Measurements from ENCODE around the gene NIP7.

Gene NIP7

DNA sequence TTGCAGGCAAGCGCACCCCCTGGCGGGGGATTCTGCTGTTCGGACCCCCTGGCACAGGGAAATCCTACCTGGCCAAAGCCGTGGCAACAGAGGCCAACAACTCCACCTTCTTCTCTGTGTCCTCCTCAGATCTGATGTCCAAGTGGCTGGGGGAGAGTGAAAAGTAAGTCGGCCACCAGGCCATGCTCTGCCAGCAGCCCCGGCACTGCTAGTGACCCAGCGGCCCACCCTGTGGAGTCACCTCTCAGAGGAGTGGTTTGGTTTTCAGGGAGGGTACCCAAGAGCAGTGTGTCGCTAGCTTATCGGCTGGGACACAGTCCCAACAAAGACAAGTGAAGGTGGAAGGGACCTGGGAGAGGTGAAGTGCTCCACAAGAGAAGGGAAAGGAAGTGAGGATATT lies 20.2 kb upstream of the NIP7 start:
- DNase-seq, result no peak

DNA sequence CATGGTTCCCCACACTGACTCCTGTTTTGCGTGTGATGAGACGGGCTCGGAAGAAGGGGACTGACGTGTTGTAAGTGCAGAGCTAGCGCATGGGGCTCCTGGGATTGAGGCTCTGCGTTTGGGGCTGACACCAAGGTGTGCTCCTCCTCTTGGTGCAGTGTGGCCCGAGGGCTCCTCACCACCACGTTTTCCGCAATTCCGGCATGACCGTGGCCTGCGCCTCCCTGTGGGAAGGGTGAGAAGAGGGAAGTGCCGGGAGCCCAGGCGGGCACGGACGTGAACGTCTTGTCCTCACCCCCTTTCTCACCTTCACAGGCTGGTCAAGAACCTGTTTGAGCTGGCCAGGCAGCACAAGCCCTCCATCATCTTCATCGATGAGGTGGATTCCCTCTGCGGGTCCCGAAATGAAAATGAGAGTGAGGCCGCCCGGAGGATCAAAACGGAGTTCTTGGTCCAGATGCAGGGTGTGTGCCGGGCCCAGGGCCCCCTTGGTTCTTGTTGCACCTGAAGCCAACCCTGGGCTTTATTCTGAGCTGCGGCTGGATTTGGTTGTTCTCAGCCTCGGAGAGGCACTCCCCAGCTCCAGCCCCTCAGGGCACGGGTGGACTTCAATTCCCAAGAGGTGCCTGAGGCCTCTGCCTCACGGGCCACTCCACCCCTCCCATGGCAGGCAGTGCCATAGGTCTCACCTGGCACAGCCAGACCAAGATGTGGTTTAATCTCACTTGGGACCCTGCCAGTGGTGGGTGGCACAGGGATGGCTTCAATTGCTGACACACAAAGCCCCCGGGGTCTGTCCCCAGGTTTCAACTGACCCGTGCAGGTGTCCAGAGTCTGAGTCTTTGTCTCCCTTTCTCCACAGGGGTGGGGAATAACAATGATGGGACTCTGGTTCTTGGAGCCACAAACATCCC lies 19.5 kb upstream of the NIP7 start:
- DNase-seq, result no peak

- DNase-seq, result no peak
These were observed 18.9 kb upstream of the NIP7 start for GRCh38 chr16:69320740-69321073.

DNA sequence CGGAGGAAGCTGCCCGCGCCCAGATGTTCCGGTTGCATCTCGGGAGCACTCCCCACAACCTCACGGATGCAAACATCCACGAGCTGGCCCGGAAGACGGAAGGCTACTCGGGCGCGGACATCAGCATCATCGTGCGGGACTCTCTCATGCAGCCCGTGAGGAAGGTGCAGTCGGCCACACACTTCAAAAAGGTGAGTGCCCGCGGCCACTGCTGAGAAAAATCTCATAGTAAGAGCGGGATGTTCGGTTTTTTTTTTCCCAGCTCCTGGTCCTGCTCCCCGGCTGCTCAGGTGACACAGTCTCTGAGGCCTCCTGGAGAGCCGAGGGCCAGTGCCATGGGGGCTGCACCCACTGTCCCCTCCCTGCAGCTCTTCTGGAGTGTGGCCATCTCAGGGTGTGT lies 18.5 kb upstream of the NIP7 start:
- DNase-seq, result no peak

DNA sequence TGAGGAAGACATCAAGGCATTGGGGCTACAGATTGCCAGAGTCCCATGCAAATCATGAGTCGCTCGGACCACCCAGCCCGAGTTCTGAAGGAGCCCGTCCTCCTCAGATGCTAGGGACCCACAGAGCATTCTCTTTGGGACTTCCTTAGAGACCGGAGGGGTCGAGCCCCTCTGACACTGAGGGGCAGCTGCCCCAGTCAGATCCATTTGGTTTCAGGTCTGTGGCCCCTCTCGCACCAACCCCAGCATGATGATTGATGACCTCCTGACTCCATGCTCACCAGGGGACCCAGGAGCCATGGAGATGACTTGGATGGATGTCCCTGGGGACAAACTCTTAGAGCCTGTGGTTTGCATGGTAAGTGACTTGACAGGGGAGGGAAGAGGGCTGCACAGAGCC lies 17.2 kb upstream of the NIP7 start:
- no peak for DNase-seq

GRCh38 chr16:69323415-69323814 lies 16.2 kb upstream of the NIP7 start:
- DNase-seq, result no peak

GRCh38 chr16:69324013-69324531 lies 15.5 kb upstream of the NIP7 start:
- no peak for DNase-seq

DNA sequence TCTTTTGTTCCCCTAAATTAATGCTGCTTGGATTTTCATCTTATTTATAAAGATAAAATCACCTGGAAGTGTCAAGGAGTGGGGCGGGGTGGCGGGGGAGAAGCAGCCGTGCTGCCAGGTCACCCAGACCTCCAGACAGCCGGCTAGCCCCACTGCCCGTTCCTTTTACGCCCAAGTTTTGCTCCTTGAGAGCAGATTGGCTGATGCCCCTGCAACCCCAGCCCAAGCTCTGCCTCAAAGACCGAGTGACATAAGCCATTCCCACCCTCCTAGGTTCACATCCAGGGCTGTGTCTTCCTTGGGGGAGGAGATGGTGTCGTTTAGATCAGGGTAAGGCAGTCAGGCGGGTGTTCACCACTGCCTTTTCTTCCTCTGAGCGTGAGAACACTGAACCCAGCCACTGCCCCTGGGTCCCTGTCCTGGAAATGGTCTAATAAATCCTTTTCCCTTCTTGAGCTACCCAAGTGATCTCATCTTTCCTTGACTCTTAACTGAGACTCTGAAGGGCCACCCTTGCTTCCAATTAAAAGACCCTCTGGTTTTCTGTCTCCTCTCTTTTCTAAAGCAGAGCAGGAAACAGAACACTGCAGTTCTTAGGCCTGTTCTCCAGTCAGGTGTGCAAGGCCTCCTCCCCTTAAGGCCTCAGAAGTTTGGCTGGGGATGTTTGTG lies 14.9 kb upstream of the NIP7 start:
- no peak for DNase-seq

DNA sequence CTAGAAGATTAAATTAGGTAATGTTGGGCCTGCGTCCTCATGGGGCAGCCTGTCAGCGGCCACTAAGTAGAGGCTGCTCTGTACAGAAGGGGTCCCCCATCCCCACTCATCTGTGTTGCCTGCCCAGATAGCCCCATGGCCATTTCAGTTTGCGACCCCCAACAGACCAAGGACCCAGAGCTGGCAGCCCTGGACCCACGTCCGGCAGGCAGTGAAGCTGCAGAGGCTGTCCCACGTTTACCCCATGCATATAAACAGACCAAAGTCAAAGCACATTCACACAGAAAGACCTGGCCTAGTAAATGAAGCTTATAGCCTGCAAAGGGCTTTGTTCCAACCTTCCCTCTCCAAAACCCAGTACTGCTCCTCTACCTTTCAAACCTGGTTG lies 13.8 kb upstream of the NIP7 start:
- no peak for DNase-seq

GRCh38 chr16:69326172-69326873 lies 13.2 kb upstream of the NIP7 start:
- no peak for DNase-seq

DNA sequence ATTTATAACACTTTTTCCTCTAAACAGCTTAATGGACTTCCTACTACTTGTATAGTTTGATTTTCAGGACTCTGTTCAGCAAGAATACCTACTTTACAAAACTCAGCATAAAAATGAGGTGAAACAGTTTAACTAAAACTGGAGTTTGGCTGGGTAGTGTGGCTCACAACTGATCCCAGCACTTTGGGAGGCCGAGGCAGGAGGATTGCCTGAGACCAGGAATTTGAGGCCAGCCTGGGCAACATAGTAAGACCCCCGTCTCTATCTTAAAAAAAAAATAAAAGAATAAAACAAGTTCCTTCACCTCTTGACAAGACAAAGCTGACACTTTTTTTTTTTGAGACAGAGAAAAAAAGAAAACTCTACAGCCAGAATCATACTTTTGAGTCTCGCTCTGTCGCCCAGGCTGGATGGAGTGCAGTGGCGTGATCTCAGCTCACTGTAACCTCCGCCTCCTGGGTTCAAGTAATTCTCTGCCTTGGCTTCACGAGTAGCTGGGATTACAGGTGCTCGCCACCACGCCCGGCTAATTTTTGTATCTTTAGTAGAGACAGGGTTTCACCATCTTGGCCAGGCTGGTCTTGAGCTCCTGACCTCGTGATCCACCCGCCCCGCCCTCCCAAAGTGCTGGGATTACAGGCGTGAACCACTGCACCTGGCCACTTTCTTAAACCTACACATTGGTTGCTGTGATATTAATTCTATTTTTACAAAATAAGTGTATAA lies 11.8 kb upstream of the NIP7 start:
- DNase-seq, result no peak

- peak; percentile 30 for DNase-seq
These were observed 10.7 kb upstream of the NIP7 start for GRCh38 chr16:69328854-69329316.

- DNase-seq, result no peak
These were observed 9.9 kb upstream of the NIP7 start for GRCh38 chr16:69329369-69330285.

- DNase-seq, result peak; percentile 95
These were observed 9.1 kb upstream of the NIP7 start, which contains the start of gene PDF for GRCh38 chr16:69330286-69331109. TSS of gene PDF (minus strand) at chr16:69330588. CDS start at chr16:69330570, 18 bp downstream.

GRCh38 chr16:69334696-69335095 lies 4.9 kb upstream of the NIP7 start:
- no peak for DNase-seq

GRCh38 chr16:69338557-69339288 lies 849 bp upstream of the NIP7 start:
- peak; percentile 14 for DNase-seq

- peak; percentile 31 for DNase-seq
These were observed 598 bp downstream of the NIP7 start for GRCh38 chr16:69340095-69340644.

DNA sequence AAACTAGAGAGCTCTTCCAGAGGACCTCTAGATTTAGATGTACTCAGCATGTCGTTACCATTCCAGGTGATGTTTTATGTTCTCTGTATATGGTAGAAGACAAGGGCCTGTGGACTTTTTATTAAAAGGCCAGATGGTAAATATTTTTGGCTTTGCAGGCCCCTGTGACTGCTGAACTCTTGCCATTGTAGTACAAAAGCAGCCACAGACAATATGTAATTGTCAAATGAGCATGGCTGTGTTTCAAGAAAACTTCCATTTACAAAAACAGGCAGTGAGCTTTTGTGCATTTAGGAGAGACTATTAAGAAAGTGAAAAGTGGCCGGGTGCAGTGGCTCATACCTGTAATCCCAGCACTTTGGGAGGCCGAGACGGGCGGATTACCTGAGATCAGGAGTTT lies 4.6 kb downstream of the NIP7 start:
- DNase-seq, result no peak

DNA sequence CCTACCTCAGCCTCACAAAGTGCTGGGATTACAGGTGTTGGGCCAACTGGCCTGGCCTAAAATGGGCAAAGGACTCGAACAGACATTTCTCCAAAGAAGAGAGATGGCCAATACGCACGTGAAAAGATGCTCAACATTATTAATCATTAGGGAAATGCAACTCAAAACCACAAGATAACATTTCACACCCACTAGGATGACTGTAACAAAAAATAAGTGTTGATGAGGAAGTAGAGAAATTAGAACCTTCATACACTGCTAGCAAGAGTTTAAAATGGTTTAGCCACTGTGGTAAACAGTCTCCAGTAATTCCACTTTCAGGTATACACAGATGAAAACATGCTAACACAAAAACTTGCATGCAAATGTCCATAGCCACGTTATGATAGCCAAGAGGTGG lies 6.4 kb downstream of the NIP7 start:
- DNase-seq, result no peak

- DNase-seq, result no peak
These were observed 7.1 kb downstream of the NIP7 start for GRCh38 chr16:69346683-69347082.
